HFF-Myc (cell line): ENCODE results near the gene POLR1G.

Experiments used
- DNase-seq: peaks from one replicate; pipeline ENCODE4 v3.0.0-alpha.2; 2011; ENCODE audit warnings: low read depth; ENCODE audit errors: extremely low read depth
- H3K4me3 ChIP-seq: replicated peaks from 2 replicates; pipeline ENCODE4 v1.5.1; 2011; ENCODE audit warnings: low read depth, mild to moderate bottlenecking, control low read depth, low read length
- TF ChIP-seq, protein P1 (sequence below): IDR thresholded peaks from 2 replicates; pipeline ENCODE4 v1.5.1; 2012; ENCODE audit warnings: mild to moderate bottlenecking, low read depth, low read length, control low read depth; ENCODE audit errors: missing control alignments

POLR1G gene

DNA sequence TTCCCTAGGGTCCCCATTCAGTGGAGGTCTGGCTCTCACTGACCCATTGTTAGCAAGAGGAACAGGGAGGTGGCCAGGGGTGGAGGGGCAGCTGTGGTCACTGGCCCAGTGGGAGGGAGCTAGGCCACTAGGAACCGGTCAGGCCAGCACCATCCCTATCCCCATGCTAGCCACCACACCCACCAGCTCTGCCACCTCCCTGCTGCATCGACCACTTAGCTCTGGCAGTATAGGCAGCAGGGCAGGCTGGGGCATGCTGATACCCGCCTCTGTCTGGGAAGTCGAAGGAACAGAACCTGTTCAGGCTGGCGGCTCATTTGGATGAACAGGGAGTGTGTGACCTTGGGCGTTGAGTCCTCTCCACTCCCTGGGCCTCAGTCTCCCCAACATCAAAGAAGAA lies 6.3 kb upstream of the POLR1G start:
- no peak overlapping the region for H3K4me3 ChIP-seq
- TF ChIP-seq, protein P1, sequence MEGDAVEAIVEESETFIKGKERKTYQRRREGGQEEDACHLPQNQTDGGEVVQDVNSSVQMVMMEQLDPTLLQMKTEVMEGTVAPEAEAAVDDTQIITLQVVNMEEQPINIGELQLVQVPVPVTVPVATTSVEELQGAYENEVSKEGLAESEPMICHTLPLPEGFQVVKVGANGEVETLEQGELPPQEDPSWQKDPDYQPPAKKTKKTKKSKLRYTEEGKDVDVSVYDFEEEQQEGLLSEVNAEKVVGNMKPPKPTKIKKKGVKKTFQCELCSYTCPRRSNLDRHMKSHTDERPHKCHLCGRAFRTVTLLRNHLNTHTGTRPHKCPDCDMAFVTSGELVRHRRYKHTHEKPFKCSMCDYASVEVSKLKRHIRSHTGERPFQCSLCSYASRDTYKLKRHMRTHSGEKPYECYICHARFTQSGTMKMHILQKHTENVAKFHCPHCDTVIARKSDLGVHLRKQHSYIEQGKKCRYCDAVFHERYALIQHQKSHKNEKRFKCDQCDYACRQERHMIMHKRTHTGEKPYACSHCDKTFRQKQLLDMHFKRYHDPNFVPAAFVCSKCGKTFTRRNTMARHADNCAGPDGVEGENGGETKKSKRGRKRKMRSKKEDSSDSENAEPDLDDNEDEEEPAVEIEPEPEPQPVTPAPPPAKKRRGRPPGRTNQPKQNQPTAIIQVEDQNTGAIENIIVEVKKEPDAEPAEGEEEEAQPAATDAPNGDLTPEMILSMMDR, result no peak
- no peak for DNase-seq

DNA sequence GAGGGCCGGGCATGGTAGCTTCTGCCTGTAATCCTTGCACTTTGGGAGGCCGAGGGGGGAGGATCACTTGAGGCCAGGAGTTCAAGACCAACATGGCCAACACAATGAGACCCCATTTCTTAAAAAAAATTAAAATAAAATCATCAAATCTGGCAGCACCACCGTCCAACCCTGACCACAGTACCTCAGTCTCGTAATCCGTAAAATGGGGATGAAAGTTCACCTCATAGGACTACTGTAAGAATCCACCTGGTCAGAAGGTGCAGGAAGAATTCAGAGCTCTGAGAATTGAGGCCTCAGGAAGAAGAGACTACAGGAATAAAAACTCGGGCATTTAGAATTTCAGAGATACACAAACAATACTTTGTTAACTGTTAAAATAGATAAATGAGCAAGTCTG lies 4.6 kb upstream of the POLR1G start:
- DNase-seq, result no peak
- TF ChIP-seq, protein P1, result no peak
- H3K4me3 ChIP-seq, result no peak overlapping the region

DNA sequence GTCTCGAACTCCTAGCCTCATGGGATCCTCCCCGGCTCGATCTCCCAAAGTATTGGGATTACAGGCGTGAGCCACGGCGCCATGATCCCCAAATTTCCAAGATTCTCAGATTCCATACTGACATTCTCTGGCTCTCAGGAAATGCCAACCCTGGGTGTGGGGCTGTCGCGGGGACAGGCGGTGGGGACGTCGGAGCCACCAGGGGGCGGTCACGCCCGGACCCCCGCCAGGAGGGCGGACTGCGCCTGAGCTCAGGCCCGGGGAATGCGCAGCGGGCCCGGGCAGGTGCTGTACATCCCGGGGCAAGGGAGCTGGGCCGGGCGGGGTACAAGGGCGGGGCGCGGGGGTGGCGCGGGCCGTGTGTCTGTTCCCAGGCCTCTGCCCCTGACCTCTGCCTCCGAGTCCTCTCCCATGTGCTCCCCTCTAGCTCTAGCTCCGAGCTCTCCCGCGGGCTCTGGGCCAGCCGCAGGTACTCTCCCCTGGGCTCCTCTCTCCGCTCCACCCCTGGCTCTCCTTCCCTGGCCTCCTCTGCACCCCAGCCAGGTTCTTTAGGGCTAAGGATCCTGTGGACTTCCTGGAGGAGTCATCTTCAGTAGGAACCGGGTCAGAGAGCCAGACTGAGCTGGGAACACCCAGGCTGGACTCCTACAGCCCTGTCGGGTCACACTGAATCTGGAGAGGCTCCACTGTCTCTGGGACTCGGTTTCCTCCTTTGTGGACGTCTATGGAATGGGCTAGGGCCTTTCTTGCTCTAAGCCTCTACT lies 4.0 kb upstream of the POLR1G start:
- no peak overlapping the region for H3K4me3 ChIP-seq
- no peak for DNase-seq
- TF ChIP-seq, protein P1, result peak; percentile 70

DNA sequence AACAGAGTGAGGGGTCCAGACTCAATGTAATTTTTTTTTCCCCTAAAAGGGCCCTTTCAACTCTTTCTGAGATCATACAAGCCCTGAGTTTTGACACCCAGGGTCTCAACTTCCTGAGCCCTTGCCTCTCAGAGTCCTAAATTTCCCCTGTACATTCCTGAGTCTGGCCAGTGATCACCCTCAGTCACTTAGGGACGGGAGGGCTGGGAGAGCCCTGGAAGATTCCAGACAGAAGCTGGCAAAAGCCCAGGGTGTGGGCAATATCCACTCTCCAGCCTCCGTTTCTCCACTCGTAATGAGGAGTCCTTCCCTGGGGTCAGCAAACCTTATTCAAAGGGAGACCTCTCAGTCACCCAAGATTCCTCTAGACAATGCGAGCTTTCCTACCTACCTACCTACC lies 3.2 kb upstream of the POLR1G start:
- no peak overlapping the region for H3K4me3 ChIP-seq
- no peak for DNase-seq
- TF ChIP-seq, protein P1, result no peak

DNA sequence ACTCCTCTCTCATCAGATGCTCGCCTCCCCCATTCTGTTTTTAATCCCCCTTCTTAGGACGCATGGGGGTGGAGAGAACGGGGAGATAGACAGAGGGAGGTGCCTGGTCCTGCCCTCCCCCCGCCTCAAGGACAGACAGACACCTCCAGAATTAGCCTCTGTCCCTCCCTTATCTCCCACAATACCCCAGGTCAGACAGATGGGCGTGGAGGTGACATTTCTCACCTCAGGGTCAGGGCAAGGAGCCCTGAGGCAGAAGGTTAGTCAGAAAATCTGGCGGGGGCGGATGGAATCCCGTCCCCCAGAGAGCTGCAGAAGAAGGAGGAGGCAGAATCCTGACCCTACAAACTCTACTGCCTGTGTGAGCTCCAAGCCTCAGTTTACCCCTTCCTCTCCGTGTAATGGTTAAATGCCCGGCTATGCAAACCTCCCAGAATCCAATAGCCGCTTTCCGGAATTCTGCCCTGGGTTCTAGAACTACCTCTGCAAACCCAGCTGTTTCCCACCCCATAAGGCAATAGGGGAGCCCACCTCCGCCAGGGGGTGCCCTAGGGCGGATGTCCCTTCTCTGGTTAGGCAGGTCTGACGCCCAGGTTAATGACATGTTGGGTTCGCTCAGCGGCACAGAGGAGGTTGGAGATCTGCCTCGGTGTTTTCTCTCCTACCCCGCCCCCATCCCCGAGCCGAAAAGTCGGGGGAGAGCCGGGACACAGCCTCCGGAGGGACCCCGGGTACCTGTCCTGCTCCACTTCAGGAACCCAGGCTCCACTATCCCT lies 2.5 kb upstream of the POLR1G start:
- TF ChIP-seq, protein P1, result peak; percentile 58
- no peak for DNase-seq
- H3K4me3 ChIP-seq, result peak overlapping the region; percentile 82

DNA sequence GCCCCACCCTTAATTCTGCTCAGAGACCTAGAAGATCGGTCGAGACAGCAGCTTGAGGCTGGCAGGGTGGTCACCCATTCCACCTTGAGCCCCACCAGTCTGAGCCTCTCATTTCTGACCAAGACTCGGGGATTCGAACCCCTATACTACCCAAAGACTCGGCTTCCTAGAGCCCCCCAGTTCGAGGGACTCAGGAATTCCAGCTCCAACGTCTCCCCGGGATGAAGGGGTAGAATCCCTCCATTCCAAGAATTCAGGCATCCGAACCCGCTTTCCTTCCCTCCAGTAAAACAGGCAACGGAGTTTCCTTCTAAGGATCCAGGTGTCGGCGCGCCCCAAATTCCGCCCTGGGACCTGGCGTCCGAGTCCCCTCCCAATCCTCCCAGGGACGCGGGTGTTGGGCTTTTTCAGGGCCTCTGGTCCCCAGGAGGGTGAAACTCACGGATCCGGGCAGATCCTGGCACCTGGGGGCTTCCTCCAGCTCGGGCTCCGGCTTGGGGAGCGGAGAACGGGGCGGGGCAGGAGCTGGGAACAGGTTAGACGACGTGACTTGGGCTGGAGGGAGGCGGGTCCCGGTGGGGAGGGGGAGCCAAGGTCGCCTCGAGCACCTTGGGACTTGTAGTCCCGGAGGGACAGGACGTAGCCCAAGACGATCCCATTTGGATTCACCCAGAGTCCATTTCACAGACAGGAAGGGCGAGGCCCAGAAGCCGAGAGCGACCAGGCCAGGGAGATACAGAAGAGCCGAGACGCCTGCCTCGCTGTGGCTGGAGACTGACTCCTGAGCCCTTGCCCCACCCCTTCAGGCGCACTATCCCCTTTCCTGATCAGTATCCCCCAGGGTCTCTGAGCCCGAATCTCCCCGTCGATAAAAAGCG lies 1.6 kb upstream of the POLR1G start, which contains the start of gene PPP1R13L:
TSS of gene PPP1R13L (minus strand) at position 513 of the 878 bp plus-strand sequence. CDS start 6,751 bp downstream, outside the sequence.
- TF ChIP-seq, protein P1, result no peak
- DNase-seq, result no peak
- peak within 1 kb of the TSS; percentile 82 for H3K4me3 ChIP-seq
